Esophagus mucosa (tissue), 1 donor: ENCODE measurements around the gene KIZ. TPM values are rescaled to one million over a fixed set of nuclear protein-coding genes. Genes with fewer than 3 reads are reported as not detected.
A peak's percentile ranks its signal among the peaks of the same experiment; 100 is the strongest.

Source experiments
- ATAC-seq: fragments of 200-7000 bp; cut with Tn5 transposase; one replicate; pipeline ENCODE4 v1.9.1; 2020
- total RNA-seq: library from RNA; stranded (reverse); gene quantifications from one replicate; pipeline ENCODE4 v1.2.4, GENCODE V29; 2023
- donor health status: DM: yes; HTN: yes; CAD: no.

Gene KIZ, protein sequence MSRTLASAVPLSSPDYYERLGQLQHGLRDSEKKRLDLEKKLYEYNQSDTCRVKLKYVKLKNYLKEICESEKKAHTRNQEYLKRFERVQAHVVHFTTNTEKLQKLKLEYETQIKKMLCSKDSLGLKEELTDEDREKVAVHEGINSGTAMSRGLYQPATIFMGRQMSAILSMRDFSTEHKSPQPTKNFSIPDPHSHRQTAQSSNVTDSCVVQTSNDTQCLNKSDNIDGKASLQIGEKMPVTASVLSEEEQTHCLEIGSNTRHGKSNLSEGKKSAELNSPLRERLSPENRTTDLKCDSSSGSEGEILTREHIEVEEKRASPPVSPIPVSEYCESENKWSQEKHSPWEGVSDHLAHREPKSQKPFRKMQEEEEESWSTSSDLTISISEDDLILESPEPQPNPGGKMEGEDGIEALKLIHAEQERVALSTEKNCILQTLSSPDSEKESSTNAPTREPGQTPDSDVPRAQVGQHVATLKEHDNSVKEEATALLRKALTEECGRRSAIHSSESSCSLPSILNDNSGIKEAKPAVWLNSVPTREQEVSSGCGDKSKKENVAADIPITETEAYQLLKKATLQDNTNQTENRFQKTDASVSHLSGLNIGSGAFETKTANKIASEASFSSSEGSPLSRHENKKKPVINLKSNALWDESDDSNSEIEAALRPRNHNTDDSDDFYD
- 17.7 TPM for total RNA-seq

DNA sequence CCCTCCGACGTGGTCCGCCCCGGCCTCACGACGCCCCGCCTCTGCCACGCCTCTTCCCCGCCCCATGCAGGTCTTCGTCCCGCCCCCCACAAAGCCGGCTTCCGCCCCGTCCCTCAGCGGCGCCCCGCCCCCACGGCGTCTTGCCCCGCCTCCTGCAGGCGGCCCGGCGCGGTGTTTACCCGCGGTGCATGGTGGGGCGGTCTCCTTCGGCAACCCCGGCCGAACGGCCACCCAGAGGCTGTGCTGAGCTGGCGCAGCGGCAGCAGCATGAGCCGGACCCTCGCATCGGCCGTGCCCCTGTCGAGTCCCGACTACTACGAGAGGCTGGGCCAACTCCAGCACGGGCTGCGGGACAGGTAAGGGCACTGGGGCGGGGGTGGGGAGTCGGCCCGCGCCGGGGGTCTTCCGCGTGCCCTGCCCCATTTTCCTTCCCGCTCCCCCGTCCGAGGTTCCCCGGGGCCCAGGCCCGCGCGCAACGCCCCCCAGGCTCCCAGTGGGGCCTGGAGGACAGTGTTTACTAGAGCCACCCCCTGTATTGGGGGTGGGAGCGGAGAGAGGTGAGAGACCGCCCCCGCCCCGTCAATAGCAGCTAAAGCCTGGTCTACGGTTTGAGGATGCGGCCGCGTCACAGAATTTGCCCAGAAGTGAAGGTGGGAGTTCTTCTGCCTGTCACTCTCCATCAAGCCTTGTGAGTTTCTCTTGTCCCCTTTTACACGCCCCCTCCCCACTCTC is at the start of gene KIZ:
Gene KIZ, plus strand, starts transcription at position 234 of the 732 bp plus-strand sequence. Its CDS starts 34 bp downstream, at position 268.
- peak; percentile 100 for ATAC-seq

DNA sequence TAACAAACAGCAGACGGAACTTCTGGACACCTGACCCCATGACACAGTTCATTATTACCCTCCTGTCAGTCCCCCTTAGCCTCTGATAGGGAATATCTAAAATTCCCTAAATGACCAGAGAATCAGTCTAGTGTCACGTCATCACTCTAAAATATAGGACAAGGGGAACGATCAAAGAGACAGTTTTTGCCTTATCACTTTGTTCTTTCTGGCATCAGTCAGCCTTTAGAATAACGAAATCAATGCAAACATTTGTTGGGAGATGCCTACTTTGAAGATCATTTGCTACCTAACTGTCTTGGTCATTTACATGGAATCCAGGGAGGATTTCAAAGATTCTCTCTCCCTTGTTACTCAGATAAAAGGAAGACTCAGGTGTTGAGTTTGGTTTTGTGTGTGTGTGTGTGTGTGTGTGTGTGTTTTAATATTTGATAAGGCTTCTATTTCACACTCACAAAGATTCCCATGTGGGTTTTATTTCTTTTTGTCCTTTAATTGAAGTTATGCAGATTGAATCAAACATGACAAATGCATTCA is 48.0 kb upstream of the KIZ start:
- ATAC-seq, result no peak

DNA sequence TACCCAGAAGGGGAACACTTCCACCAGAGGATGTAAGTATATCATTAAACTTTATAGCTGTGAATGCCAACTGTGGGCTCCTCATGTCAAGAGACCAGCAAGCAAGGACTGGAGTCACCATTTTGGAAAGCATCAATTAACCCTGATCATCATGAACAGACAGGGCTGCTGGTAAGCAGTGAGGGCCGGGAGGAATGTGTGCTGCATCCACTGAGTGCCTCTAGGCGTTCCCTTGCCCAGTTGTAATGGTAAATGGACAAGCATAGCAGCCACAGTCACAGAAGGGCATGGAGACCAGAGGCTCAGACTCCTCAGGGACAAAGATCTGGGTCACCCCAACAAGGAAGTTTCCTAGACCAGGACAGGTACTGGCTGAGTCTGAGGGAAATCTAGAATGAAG is 43.3 kb upstream of the KIZ start:
- ATAC-seq, result no peak

DNA sequence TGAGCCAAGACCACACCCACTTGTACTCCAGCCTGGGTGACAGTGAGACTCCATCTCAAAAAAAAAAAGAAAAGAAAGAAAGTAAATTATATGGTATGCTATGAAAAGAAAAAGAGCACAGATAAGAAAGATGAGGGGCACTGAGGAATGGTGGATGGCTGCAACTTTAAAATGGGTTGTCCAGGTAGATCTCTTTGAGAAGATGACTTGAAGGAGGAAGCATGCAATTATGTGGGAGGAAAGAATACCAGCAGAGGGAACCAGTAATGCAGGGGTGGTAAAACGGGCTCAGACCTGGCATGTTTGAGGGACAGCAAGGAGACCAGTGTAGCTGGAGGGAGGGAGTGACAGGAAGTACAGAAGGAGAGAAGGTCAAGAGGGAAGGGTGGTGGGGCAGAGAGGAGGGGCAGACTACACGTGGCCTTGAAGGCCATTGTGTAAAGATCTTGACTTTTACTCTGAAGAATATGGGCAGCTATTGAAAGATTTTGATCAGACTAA is 42.0 kb upstream of the KIZ start:
- ATAC-seq, result no peak

DNA sequence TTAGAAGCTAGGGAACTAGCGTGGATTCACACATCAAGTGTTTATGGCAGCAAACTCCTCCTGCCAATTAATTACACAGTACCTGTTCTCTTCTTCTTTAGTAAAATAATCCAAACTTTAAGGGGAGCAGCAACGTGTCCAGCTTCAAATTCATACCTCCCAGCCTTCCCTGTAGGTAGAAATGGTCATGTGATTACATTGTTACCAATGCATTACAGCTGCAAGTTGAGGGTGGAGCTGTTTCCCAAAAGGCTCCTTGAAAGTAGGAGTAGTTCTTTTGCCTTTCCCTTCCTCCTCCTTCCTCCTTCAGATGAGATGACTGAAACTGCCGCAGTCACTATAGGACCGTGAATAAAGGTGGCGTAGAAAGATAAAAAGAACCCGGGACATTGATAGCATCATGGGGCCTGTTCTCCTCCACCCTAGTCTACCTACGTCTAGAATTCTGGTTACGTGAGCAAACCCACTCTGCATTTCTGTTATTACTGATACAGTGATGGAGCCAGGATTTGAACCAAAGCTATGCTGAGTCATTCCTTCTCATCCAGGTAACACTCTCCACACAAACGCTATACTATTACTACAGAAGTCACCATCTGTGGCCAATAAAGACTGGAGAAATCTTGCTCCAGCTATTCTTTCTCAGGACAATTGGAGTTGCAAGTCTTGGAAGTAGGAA is 37.9 kb upstream of the KIZ start:
- ATAC-seq, result no peak

DNA sequence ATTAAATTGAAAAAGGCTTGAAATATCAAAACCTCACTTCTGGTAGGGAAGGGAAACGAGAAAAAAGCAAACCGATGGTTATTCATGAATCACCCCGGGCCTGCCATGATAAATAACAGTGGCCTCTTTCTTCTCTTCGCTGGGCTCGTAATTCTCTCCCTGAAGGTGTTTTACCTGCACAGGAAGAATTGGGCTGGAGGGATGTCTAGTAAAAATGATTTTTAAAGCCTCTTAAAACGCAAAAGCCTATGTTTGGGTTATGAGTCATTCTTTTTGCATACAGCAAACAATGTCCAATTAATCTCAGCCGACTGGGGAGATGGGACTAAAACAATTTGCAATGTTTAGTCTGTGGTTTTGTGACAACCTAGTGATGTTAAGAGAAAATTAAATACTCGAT is 36.5 kb upstream of the KIZ start:
- ATAC-seq, result no peak

DNA sequence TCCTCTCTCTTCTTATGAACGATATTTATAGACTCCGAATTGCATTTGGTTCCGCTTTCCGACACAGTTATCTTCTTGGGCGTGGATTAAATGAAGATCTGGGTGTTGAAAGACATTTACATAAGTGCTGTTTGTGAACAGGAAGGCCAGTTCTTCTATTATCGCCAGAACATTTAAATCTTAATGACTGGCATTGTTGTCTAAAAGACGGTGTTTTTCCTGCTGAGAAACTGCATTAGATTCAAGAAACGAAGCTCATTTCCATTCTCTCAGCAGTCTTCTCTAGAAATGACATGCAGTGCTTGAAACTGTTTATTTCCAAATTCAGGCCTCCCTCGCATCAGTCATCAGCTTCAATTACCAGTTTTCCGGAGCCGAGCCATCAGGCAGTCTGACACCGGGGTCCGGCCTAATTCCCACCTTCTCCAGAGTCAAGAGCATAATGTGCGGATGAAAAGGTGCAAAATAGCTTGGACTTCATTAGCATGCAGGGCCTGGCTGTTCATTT is 35.7 kb upstream of the KIZ start:
- ATAC-seq, result no peak

DNA sequence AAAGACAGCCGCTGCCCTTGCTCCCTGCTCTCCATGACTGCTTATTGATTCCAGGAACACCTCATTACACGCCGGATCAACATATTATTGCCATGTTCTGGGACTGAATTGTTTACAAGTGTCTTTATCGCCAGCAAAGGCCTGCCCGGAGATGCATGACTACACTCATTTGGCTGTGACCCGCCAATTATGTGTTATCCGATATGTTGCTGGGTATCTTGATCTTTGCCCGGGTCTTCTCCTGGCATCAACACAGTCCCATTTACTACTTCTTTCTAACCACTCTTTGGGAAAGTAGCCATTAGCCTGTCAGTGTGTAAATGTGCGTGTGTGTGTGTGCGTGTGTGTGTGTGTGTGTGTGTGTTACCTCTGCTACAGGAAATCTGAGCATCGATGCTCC is 35.2 kb upstream of the KIZ start:
- no peak for ATAC-seq

DNA sequence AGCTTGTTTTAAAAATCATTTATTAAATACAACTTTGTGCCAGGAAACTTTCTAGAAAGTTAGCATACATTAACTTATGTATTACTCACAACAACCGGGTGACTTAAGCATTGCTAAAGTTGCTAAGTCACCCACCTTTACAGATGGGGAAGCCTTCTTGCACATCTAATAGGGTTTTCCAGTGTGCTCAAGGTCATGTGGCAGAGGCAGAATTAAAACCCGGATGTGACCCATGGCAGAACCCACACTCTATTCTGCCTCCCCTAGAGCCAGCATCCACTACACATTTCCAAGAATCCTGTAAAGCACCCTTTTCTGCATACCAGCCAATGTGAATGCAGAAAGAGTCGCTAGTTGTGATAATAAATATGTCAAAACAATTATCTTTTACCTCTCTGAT is 33.1 kb upstream of the KIZ start:
- no peak for ATAC-seq

DNA sequence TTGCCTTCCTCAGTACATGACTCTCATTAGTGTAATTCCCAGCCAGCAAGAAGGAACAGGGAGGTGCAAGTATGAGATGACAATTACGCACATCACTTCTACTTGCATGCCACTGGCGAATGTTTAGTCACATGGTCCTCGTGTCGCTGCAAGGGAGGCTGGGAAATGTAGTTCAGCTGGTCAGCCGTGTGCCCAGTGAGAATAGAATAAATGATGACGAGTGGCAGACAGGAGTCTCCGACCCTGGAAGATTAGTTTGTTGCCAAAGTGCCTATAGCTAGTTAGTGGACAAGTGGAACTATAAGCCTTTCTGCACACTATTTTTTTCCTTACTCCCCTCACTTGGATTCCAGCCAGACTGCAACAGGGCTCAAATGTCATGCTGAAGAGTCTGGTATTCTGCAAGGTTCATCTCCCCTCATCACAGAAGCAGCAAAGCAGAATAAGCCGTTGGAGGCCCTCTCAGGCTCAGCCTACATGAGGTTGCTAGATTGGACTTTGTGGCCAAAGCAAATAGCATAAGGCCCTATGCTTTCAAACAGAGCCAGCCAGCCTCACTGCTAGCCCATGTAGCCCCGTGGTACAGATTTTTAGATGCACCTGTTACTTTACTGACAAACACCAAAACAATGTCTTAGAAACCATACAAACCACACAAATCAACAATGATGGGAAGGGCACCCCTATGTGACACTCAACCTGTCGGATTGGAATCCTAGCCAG is 29.4 kb upstream of the KIZ start:
- peak; percentile 45 for ATAC-seq

DNA sequence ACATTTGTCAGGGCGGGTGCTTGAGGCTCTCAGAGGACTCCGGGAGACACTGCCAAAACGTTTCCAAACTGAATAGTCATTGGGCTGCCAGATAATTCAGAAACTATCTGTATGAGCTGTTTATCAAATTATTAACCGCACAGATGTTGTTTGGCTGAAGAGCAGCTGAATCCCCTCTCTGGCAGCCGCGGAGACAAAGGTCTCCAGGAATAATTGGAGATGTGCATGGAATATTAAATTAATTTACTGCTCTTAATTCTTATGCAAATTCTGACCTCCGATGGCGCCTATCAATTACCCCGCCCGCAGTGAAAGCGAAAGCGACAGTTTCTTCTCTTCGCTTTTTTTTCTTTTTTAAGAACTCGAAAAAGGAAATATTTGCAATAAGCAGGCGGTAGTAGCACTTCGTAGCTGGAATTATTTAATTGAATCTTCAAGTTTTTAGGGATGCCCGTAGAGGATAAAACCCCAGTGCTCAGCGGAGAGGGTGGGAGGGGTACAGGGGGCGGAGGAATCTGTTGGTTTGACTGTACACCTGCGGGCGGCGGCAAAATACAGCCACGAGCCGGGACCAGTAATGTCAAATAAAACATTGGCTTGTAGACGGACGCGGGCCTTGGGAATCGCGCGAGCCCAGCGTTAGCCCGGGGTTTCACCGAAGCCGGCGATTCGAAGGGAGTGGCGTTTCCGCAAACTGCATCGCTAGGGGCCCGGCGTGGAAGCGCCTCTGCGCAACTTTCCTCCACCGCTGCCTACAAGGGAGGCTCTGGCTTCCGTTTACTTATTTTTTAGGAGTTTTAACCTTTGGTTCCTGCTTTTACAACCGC is 25.9 kb upstream of the KIZ start:
- peak; percentile 31 for ATAC-seq

DNA sequence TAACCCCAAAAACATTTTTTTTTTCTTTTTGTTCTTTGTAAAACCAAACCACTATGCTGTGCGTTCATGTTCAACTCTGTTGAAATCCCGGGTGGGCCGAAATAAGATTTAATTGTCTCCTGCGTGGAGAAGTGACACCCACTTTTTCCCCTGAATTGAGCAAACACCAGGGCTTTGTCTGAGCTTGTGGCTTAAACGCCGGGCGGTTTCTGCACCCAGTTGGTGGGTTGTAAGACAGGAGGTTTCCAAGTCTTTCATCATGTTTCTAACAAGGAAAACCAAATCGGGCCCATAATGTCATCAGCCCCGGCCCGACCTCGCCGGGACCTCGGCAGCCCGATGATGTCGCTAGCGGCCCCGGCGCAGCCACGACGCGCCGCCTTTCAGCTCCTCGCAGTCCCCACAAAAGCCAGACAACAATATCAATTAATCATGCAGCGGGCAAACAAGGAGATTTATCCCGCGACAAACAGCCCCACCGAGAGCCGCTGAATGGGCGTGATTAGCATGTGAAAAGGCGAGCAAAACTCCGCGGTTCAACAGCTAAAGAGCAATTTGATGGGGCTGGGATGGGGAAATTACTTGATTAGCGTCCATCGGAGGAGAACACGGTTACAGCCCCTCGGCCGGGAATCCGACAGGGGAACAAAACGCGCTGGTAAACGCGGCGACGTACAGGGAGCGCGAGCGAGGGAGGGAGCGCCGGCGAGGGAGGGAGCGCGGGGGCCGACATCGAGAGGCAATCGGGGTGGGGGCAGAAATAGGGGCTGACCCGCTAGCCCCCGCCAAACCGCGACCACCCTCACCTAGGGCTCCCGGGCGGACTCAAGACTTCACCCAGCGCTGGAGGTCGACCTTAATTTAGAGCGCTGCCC is 25.1 kb upstream of the KIZ start:
- ATAC-seq, result no peak

DNA sequence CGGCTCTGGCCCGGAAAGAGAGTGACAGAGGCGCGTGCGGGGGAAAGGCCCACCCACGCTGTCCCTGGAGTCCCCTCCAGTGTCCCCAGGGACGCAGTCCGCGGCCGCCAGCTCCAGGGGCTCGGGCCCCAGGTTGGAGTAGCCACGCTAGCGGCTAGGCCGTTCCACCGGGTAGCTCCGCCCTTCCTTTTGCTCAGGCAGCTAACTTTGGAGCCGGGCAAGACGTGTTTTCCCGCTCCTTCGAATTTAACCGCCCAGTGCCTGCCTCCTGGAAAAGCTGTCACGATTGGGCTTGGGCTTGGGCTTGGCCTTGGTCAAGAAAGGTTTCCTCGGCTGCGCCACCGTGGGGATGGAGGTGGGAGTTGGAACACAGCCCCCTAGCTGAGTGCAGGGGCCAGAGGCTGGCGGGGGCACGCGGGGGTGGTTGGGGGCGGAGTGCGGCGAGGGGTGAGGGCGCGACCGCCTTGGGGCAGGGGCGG is 24.4 kb upstream of the KIZ start:
- ATAC-seq, result peak; percentile 33

DNA sequence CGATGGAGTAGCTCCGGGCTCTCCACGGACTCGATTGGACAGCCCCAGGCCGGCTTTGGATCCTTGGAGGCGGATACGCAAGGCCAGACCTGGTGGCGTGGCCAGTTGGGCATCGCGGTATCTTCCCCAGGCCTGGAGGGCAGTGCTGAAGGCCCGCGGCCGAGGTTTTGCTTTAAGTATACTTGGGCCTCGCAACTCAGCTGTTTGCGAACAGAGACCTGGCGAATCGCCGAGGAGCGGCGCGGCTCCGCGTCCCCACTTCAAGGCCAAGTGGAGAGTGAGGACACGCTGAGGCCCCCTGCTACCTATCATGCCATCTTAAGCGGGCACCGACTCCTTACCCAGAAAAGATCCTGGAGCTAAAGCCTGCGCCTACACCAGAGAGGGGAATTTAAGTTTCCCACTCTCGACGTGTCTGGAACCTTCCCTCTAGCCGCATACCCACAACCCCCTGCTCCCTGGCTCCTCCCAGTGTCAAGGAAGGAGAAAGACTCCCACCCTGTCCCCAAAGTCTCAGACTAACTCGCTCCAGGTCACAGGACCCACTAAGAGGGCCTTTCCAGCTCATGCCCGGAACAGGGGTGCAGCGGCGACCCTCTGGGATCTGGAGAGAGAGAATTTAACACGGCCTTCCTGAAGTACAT is 23.8 kb upstream of the KIZ start:
- ATAC-seq, result no peak

DNA sequence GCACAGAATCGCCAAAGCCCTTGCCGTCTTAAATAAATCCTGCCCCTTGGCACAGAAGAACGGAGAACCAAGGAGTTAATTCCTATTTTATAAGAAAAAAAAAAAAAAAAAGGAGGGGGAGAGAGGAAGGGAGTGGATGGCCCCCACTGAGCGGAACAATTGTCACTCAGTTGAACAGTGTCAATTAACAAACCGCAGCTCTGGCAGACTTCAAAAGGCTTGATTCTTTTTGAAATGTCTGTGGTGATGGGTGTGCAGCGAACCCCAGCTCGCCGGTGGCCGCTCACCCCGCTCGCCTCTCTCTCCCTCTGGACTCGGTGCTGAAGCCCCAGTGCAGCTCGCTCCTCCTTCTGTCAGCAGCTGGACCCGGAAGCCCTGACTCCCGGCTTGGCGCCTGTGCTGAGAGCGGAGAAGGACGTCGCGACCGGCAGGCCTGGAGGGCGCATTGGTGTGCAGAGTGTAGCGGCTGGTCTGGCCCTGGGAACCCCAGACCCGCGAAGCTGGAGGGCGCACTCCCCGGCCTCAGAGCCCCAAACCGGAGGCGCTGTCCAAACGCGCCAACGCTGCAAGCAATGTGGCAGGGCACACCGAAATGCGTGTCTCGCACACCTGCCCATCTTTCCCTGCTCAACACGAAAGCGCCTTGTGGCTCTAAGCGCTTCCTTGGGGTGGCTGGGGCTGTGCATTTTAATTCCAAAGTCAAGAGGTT is 23.1 kb upstream of the KIZ start:
- ATAC-seq, result peak; percentile 51

DNA sequence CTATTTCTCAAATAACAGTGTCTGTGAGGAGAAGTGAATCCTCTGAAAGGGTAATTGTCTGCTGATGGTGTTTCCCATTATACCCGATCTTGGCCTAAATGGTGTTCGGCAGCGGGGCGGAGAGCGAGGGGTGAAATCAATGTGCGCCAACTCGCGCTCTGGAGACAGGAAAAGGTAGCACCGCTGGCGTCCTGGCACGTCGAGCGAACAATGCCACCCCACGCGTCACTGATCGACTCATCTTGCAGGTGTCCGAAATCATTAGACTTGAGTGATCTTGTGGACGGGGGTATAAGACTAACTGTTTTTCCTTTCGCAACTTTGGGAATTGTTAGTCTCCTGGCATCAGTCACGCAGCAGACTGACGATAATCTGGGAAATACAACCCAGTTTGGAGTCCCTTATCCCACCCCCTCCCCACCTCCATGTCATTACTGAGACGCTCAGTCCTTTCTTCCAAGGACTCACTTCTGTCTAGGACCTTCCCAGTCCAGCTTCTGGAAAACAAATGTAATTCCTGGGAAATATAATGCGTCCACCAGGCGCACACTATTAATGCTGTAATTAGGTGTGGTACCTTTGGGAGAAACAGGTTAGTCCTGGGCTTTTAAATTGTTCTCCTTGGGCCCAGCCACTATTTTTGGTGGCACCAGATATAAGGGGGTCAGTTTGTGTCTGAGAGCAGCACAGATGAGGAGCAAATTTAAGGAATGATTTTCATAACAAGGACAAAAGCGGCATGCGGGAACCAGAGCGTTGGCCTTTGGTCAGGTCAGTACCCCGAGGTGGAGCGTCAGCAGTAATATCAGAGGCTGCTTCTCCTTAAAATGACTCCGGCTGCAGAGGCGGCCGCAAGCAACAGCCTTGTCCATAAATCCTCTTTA is 22.1 kb upstream of the KIZ start:
- no peak for ATAC-seq

DNA sequence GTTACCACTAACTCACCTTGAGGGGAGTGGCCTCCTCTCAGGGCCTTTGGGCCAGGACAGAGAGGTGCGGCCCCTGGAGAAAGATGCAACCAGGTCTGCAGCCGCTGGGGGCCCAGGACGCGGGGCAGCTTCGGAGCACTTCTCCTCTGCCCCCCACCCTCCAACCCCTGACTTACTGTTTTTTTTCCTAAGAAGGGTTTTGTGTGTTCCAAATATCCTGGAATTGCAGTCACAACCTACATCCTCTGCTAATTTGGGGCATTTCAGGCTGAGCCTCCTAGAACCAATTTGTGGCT is 21.5 kb upstream of the KIZ start:
- no peak for ATAC-seq
